Measurements from ENCODE around the gene GGCT. TPM values are rescaled to one million over a fixed set of nuclear protein-coding genes. Genes with fewer than 3 reads are reported as not detected.

The GGCT gene
- total RNA-seq, 1 experiment from 2014 or later = 52.2 TPM

GRCh38 chr7:30526163-30526562 lies 21.5 kb upstream of the GGCT start:
- H3K27me3 ChIP-seq (ENCODE audit: control insufficient read depth, insufficient read depth, low read length) = no peaks in the 10 kb centered on the region; the same call in 1 of the 2 replicates
- no peaks in the 10 kb centered on the region for H3K36me3 ChIP-seq (ENCODE audit: control insufficient read depth, insufficient read depth, low read length)
- ChIA-PET CTCF (no interaction called here), POLR2A (interaction anchor here (0.6 kb wide), 1 partner anchor 245 kb away, joined by 5 read pairs; no protein-coding TSS in a partner anchor)
- in situ Hi-C loops (cut with HindIII; ENCODE audit: low pct_unique_long_range_greater_than_20kb, low sequenced_read_pairs) = no loop called here
- no peaks in the 10 kb centered on the region for H3K9me3 ChIP-seq (ENCODE audit: control insufficient read depth, insufficient read depth, low read depth, low read length)
- no peak overlapping the region for H3K4me3 ChIP-seq (ENCODE audit: low read depth in 2 of 2, low read length in 2 of 2)
- TF ChIP-seq POLR2AphosphoS5 (IDR thresholded peaks at IDR 0.05; ENCODE audit: low read depth, low read length) (no peak), TCF7L2 (IDR thresholded peaks at IDR 0.05; ENCODE audit: low read depth, low read length) (0 out of 2 replicates have a peak, but pooled peaks have one; percentile 47), SIN3A (IDR thresholded peaks at IDR 0.05; ENCODE audit: borderline replicate concordance, insufficient read depth, low read depth, low read length) (no peak)
- no TSS peak for BruUV-seq (replicated peaks)
- intact Hi-C loops (cut with micrococcal nuclease; ENCODE audit: unreplicated experiment) = no loop called here
- H3K27ac ChIP-seq (ENCODE audit: low read length) = no peak overlapping the region
- DNase-seq (ENCODE audit: low read depth, low spot score) (no peak), ATAC-seq (no peak)
- H3K4me1 ChIP-seq (ENCODE audit: control insufficient read depth, insufficient read depth, low read length) = no peaks in the 10 kb centered on the region

GRCh38 chr7:30525429-30525828 lies 20.8 kb upstream of the GGCT start:
- ATAC-seq (no peak), DNase-seq (ENCODE audit: low read depth, low spot score) (no peak)
- H3K4me1 ChIP-seq (ENCODE audit: control insufficient read depth, insufficient read depth, low read length) = no peaks in the 10 kb centered on the region
- no peaks in the 10 kb centered on the region; the same call in 1 of the 2 replicates for H3K27me3 ChIP-seq (ENCODE audit: control insufficient read depth, insufficient read depth, low read length)
- TF ChIP-seq SIN3A (IDR thresholded peaks at IDR 0.05; ENCODE audit: borderline replicate concordance, insufficient read depth, low read depth, low read length) (no peak), TCF7L2 (IDR thresholded peaks at IDR 0.05; ENCODE audit: low read depth, low read length) (no peak), REST (IDR thresholded peaks at IDR 0.05; ENCODE audit: insufficient read depth in 1 of 2, low read depth in 2 of 2, low read length in 1 of 2) (no peak), POLR2AphosphoS5 (IDR thresholded peaks at IDR 0.05; ENCODE audit: low read depth, low read length) (no peak)
- TF ChIP-seq, protein P1, sequence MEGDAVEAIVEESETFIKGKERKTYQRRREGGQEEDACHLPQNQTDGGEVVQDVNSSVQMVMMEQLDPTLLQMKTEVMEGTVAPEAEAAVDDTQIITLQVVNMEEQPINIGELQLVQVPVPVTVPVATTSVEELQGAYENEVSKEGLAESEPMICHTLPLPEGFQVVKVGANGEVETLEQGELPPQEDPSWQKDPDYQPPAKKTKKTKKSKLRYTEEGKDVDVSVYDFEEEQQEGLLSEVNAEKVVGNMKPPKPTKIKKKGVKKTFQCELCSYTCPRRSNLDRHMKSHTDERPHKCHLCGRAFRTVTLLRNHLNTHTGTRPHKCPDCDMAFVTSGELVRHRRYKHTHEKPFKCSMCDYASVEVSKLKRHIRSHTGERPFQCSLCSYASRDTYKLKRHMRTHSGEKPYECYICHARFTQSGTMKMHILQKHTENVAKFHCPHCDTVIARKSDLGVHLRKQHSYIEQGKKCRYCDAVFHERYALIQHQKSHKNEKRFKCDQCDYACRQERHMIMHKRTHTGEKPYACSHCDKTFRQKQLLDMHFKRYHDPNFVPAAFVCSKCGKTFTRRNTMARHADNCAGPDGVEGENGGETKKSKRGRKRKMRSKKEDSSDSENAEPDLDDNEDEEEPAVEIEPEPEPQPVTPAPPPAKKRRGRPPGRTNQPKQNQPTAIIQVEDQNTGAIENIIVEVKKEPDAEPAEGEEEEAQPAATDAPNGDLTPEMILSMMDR (IDR thresholded peaks at IDR 0.05) = no peak
- no peak overlapping the region for H3K4me3 ChIP-seq (ENCODE audit: low read depth in 2 of 2, low read length in 2 of 2)
- no TSS peak for BruUV-seq (replicated peaks)
- H3K9me3 ChIP-seq (ENCODE audit: control insufficient read depth, insufficient read depth, low read depth, low read length) = no peaks in the 10 kb centered on the region
- intact Hi-C loops (cut with micrococcal nuclease; ENCODE audit: unreplicated experiment) = no loop called here
- H3K27ac ChIP-seq (ENCODE audit: low read length) = no peak overlapping the region
- CTCF ChIA-PET = no interaction called here
- POLR2A ChIA-PET = no interaction called here
- H3K36me3 ChIP-seq (ENCODE audit: control insufficient read depth, insufficient read depth, low read length) = no peaks in the 10 kb centered on the region
- in situ Hi-C loops (cut with HindIII; ENCODE audit: low pct_unique_long_range_greater_than_20kb, low sequenced_read_pairs) = no loop called here

GRCh38 chr7:30524545-30524944 lies 19.9 kb upstream of the GGCT start:
- Histone ChIP-seq H3K4me1 (ENCODE audit: control insufficient read depth, insufficient read depth, low read length) (no peaks in the 10 kb centered on the region), H3K27me3 (ENCODE audit: control insufficient read depth, insufficient read depth, low read length) (no peaks in the 10 kb centered on the region; the same call in 1 of the 2 replicates), H3K27ac (ENCODE audit: low read length) (no peak overlapping the region), H3K36me3 (ENCODE audit: control insufficient read depth, insufficient read depth, low read length) (no peaks in the 10 kb centered on the region), H3K4me3 (ENCODE audit: low read depth in 2 of 2, low read length in 2 of 2) (no peak overlapping the region), H3K9me3 (ENCODE audit: control insufficient read depth, insufficient read depth, low read depth, low read length) (no peaks in the 10 kb centered on the region)
- POLR2A ChIA-PET = interaction anchor here (0.6 kb wide), 1 partner anchor 436 kb away, joined by 3 read pairs; no protein-coding TSS in a partner anchor
- DNase-seq (ENCODE audit: low read depth, low spot score) (no peak), ATAC-seq (no peak)
- in situ Hi-C loops (cut with HindIII; ENCODE audit: low pct_unique_long_range_greater_than_20kb, low sequenced_read_pairs) = no loop called here
- TF ChIP-seq, protein P1 (IDR thresholded peaks at IDR 0.05) = no peak
- no peak for TF ChIP-seq SIN3A (IDR thresholded peaks at IDR 0.05; ENCODE audit: borderline replicate concordance, insufficient read depth, low read depth, low read length)
- no peak for TF ChIP-seq REST (IDR thresholded peaks at IDR 0.05; ENCODE audit: insufficient read depth in 1 of 2, low read depth in 2 of 2, low read length in 1 of 2)
- no peak for TF ChIP-seq TCF7L2 (IDR thresholded peaks at IDR 0.05; ENCODE audit: low read depth, low read length)
- no peak for TF ChIP-seq POLR2AphosphoS5 (IDR thresholded peaks at IDR 0.05; ENCODE audit: low read depth, low read length)
- intact Hi-C loops (cut with micrococcal nuclease; ENCODE audit: unreplicated experiment) = no loop called here
- CTCF ChIA-PET = no interaction called here
- BruUV-seq (replicated peaks) = no TSS peak

All from Panc1 (cell line).